ENCODE results near the gene BCAR3.

BCAR3 gene

DNA sequence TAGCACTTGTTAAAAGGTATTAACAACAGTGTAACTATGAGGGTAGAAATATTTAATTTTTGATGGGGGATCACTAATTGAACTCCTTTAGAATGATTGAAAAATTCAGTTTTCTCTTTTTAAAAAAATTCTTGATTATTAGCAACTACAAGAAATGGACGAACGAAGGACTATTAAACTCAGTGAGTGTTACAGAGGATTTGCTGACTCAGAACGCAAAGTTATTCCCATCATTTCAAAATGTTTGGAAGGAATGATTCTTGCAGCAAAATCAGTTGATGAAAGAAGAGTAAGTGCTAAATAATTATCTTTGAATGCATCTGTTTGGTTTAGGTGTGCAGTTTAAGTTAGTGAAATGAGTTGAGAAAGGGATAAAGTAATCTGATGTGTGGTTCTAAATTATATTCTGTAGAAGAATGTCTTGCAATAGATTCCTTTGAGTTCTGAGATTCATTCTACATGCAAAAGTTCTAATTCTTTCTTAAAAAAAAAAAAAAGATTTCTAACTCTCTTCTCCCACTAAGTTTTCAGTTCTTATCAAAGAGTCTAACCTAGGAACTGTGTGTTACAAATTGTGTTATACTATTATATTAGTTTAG, 148.8 kb downstream of the BCAR3 start:
- DNase-seq = no peak

DNA sequence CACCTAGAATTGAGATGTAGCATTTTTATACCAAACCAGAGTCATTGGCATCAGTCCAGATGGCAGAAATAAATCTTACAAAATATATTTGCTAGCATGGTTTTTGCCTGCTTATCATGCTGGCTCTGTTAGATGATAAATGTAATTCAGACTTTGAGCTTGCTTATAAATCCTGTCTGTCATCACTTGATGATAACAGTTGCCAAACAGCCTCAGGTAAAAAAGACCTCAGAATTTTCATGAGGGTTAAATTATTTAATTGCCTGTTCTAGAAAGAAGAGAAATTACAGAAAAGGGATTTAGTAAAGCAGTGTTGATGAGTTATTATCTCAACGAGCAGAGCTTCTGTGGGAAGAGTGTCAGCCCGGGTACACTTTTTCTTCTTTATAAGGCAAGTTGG, 150.4 kb downstream of the BCAR3 start:
- no peak for DNase-seq

DNA sequence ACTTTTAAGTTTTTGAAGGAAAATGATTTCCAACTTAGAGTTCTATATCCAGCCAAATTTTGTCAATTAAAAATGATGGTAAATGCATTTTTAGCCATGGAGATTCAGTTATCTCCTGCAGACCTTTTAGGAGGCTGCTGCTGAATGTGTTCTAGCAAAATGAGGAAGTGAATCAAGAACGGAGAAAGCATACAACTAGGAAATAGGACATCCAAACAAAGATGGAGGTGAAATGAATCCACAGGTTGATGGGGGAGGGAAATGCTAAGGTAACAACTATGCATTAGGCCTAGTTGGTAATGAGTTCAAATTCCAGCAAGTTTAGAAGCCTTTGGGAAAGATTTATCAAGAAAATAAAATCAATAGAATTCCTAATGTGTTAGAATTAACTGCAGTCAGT, 153.2 kb downstream of the BCAR3 start:
- no peak for DNase-seq

DNA sequence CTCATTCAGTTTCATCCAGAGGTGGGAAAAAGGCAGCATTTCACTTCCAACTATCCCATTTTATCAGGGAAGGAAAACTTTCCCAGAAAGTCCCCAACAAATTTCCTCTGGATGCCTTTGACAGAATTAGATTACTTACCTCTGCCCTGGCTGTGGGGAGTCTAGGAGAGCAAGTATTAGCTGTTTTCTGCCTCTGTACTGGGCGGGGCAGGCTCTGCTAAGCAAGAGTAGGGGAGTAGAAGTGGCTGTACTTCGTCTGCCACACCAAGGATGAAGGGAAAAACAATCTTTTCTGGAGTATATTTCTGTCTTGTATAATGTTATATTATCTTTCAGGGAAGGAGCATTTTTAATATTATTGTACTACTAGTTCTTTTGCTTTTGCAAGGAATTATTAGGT, 155.2 kb downstream of the BCAR3 start:
- DNase-seq = no peak

DNA sequence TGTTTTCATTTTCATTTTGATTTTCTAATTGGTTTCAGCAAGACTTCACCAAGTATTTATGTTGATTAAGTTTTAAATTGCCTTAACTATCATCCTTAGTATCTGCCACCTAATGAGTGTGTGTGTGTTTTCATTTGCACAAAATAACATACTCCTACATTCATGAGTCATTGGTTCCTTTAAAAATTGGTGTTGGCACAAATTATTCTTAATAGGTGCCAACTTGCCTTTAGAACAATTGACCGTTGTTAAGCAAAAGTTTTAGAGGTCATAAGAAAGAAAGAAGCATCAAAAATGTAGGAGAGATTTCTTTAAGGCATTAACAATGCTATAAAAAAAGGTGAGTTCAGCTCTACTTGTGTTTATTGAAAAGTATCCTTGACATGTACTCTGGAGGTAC, 156.2 kb downstream of the BCAR3 start:
- DNase-seq = no peak

DNA sequence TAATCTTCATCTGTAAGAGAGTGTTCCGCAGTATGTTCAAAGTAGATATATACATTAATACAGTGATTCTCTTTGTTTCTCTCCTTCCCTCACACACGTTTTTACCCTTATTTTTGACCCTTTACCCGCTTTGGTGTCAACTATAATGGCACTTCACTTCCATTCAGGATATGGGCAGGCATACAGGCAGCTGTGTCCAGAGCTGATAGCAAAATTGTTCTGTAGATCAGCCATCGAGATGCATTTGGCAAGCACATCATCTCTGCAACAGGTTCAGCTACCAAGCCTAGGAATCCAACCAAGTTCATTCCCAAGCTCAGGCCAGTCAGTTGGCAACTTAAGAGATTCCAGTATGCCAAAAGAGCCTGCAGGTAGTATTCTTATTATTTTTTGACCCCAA, 158.9 kb downstream of the BCAR3 start:
- DNase-seq = no peak

DNA sequence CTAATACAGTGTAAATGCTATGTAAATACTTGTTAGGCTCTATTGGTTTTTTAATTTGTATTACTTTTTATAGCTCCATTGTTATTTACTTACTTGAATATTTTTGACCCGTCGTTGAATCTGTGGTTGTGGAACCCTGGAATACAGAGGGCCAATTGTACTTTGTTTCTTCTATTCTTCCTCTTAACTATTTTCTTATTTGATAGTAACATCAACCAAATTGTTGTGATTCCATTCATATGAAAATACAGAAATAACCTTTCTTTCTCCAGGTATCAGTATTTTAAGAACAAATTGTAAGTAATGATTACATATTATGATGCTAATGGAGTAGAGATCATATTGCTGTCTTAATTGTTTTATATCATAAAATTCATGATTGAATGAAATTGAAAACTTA, 160.0 kb downstream of the BCAR3 start:
- no peak for DNase-seq

DNA sequence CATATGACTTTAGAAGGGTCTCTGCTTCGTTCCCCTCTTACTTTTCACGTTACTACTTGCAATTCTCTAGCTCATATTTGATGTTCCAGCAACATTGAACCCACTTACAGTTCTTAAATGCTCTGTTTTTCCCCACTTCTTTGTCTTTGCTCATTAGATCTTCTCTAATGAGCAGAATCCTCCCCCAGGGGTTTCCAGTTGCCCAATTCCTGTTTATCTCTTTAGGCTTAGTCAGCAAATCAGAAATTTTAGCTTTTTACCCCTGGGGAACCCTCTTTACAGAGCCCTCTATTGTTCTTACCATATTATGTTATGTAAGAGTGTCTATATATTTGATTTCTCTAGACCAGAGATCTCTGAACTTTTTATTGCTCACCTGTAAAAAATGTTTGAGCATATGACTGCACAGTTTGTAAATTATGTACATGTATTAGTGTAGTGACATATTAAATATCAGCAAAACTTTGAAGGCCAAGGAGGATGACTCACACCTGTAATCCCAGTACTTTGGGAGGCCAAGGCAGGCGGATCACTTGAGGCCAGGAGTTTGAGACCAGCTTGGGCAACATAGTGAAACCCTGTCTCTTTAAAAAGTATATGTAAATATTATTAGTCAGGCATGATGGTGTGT, 162.3 kb downstream of the BCAR3 start:
- no peak for DNase-seq

DNA sequence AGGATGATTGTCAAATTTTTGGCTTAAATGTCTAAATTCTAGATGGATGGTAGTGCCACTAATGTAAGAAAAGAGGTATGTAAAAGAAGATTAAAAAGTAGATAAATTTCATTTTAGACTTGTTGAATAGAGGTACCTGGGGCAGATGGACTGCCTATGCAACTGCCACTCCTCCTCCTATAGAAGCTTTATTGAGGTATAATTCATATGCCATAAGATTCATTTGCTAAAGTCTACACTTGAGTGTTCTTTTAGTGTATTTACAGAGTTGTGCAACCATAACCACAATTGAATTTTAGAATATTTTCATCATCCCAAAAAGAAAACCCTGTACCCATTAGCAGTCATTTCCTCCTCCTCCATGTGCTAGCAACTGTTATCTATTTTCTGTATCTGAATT, 163.1 kb downstream of the BCAR3 start:
- no peak for DNase-seq

DNA sequence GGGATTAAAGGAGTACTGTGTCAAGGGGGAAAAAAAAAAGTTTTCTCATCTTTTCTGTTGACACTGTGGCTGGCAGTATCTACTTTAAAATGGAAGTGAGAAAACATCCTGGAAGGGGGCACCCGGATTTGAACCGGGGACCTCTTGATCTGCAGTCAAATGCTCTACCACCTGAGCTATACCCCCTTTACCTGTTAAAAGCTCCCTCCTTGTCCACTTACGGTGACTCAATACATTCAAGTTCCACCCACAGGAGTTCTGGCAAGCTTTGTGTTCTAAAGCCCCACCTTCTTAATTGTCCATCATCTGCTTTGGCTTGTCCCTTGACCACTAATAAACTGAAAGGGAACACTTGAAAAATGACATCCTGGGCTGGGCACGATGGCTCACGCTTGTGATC, 165.5 kb downstream of the BCAR3 start:
- no peak for DNase-seq
